Measurements from ENCODE around the gene HOTAIR. TPM values are rescaled to one million over a fixed set of nuclear protein-coding genes. Genes with fewer than 3 reads are reported as not detected.

HOTAIR gene
- total and polyA plus RNA-seq, 4 donors: not detected

DNA sequence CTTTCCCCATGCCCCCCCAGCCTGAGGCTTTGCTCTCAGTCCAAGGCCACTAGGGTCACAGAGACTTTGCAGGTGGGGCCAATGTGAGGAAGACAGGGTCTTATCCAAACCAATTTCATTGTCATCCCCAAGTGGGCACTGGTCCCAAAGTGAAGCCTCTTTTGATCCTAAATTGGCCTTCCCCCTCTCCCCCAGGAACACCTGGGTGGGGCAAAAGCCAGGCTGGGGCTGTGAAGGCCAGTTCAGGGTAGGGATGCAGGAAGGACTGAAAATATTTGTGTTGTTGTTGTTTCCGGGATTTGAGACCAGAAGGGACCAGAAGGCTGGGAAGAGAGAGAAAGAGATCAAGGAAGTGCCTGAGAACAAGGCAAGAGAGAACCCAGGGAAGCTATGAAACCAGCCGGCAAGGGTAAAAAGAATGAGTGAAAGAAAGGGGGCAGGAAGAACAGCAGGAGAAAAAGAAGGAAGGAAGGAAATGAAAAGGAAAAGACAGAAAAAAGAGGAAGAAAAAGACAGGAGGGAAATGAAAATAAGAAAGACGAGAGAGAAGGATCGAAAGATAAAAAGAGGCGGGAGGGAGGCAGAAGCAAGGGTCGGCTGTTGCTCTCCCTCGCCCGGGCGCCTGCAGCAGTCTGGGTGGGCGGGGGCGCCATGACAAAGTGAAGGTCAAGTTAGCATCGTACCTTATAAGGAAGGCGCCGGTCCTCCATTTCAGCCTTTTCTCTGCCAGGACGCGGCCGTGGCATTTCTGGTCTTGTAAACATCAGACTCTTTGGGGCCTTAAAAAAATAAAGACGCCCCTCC lies 9.3 kb downstream of the HOTAIR start:
- no peak for DNase-seq (ENCODE audit: low spot score)
- peaks cover 0 to 65% (median 43%) of the 10 kb centered on the region in 4 donors for H3K27me3 ChIP-seq (ENCODE audit: control insufficient read depth in 4 of 4, insufficient read depth in 4 of 4, low read length in 3 of 4)

More for the DNA sequence above, 9.3 kb downstream of the HOTAIR start:
- H3K4me1 ChIP-seq (ENCODE audit: control insufficient read depth in 4 of 4, insufficient read depth in 4 of 4, low read length in 3 of 4): peaks cover 0 to 7% (median 4%) of the 10 kb centered on the region in 4 donors
- WGBS: 5% methylated on average over 18 of the region's 18 CpGs
- H3K4me3 ChIP-seq (ENCODE audit: low read depth in 1 of 3, low read length in 3 of 3): no peak overlapping the region
- peaks cover 0 to 3% (median 0%) of the 10 kb centered on the region in 4 donors for H3K9me3 ChIP-seq (ENCODE audit: control insufficient read depth in 4 of 4, low read length in 3 of 4)
- H3K9ac ChIP-seq (ENCODE audit: low read depth in 1 of 2, low read length in 2 of 2): no peak overlapping the region
- no peak for TF ChIP-seq HNF4A (conservative IDR thresholded peaks at IDR 0.05)
- TF ChIP-seq HNF4G (IDR thresholded peaks at IDR 0.05): no peak
- TF ChIP-seq JUND (IDR thresholded peaks at IDR 0.05): no peak
- no peak for TF ChIP-seq FOXA2 (IDR thresholded peaks at IDR 0.05)
- no peak for TF ChIP-seq RXRA (IDR thresholded peaks at IDR 0.05)
- TF ChIP-seq, protein P1, sequence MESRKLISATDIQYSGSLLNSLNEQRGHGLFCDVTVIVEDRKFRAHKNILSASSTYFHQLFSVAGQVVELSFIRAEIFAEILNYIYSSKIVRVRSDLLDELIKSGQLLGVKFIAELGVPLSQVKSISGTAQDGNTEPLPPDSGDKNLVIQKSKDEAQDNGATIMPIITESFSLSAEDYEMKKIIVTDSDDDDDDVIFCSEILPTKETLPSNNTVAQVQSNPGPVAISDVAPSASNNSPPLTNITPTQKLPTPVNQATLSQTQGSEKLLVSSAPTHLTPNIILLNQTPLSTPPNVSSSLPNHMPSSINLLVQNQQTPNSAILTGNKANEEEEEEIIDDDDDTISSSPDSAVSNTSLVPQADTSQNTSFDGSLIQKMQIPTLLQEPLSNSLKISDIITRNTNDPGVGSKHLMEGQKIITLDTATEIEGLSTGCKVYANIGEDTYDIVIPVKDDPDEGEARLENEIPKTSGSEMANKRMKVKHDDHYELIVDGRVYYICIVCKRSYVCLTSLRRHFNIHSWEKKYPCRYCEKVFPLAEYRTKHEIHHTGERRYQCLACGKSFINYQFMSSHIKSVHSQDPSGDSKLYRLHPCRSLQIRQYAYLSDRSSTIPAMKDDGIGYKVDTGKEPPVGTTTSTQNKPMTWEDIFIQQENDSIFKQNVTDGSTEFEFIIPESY (IDR thresholded peaks at IDR 0.05): no peak
- TF ChIP-seq, protein P2, sequence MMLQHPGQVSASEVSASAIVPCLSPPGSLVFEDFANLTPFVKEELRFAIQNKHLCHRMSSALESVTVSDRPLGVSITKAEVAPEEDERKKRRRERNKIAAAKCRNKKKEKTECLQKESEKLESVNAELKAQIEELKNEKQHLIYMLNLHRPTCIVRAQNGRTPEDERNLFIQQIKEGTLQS (IDR thresholded peaks at IDR 0.05): no peak
- TF ChIP-seq, protein P3, sequence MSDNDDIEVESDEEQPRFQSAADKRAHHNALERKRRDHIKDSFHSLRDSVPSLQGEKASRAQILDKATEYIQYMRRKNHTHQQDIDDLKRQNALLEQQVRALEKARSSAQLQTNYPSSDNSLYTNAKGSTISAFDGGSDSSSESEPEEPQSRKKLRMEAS (IDR thresholded peaks at IDR 0.05): no peak
- TF ChIP-seq NR2F2 (IDR thresholded peaks at IDR 0.05): no peak
- TF ChIP-seq, protein P4, sequence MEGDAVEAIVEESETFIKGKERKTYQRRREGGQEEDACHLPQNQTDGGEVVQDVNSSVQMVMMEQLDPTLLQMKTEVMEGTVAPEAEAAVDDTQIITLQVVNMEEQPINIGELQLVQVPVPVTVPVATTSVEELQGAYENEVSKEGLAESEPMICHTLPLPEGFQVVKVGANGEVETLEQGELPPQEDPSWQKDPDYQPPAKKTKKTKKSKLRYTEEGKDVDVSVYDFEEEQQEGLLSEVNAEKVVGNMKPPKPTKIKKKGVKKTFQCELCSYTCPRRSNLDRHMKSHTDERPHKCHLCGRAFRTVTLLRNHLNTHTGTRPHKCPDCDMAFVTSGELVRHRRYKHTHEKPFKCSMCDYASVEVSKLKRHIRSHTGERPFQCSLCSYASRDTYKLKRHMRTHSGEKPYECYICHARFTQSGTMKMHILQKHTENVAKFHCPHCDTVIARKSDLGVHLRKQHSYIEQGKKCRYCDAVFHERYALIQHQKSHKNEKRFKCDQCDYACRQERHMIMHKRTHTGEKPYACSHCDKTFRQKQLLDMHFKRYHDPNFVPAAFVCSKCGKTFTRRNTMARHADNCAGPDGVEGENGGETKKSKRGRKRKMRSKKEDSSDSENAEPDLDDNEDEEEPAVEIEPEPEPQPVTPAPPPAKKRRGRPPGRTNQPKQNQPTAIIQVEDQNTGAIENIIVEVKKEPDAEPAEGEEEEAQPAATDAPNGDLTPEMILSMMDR (IDR thresholded peaks at IDR 0.05; ENCODE audit: low read depth, low read length, missing input control): no peak
- TF ChIP-seq, protein P5, sequence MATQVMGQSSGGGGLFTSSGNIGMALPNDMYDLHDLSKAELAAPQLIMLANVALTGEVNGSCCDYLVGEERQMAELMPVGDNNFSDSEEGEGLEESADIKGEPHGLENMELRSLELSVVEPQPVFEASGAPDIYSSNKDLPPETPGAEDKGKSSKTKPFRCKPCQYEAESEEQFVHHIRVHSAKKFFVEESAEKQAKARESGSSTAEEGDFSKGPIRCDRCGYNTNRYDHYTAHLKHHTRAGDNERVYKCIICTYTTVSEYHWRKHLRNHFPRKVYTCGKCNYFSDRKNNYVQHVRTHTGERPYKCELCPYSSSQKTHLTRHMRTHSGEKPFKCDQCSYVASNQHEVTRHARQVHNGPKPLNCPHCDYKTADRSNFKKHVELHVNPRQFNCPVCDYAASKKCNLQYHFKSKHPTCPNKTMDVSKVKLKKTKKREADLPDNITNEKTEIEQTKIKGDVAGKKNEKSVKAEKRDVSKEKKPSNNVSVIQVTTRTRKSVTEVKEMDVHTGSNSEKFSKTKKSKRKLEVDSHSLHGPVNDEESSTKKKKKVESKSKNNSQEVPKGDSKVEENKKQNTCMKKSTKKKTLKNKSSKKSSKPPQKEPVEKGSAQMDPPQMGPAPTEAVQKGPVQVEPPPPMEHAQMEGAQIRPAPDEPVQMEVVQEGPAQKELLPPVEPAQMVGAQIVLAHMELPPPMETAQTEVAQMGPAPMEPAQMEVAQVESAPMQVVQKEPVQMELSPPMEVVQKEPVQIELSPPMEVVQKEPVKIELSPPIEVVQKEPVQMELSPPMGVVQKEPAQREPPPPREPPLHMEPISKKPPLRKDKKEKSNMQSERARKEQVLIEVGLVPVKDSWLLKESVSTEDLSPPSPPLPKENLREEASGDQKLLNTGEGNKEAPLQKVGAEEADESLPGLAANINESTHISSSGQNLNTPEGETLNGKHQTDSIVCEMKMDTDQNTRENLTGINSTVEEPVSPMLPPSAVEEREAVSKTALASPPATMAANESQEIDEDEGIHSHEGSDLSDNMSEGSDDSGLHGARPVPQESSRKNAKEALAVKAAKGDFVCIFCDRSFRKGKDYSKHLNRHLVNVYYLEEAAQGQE (IDR thresholded peaks at IDR 0.05): no peak
- no peak for TF ChIP-seq TAF1 (conservative IDR thresholded peaks at IDR 0.05)
- no peaks in the 10 kb centered on the region for H3K36me3 ChIP-seq (ENCODE audit: control insufficient read depth in 4 of 4, insufficient read depth in 3 of 4, low read depth in 1 of 4, low read length in 3 of 4)
- H3K27ac ChIP-seq (ENCODE audit: low read depth in 1 of 2, low read length in 2 of 2): no peak overlapping the region
